HepG2 (cell line): Measurements from ENCODE around the gene ATG2B.

Experiments
- BRCA1 ChIP-seq: sonication (generic); formaldehyde crosslinking; IDR thresholded peaks from 2 replicates; pipeline ENCODE4 v1.4.0; 2020; ENCODE audit warnings: missing genetic modification reagents
- CBX2 ChIP-seq, 2 experiments: fragments of 200-600 bp in 1 of 2; sonication (generic); formaldehyde crosslinking in 1 of 2; IDR thresholded peaks; 2 replicates each; pipeline versions ENCODE4 v1.7.0 to v1.8.1; 2018 to 2022; ENCODE audit warnings: low read depth in 2 of 2, low read length in 1 of 2, mild to moderate bottlenecking in 1 of 2, missing genetic modification reagents in 1 of 2
- KDM4B ChIP-seq: sonication (generic); formaldehyde crosslinking; IDR thresholded peaks from 2 replicates; pipeline ENCODE4 v1.4.0; 2020; ENCODE audit warnings: missing genetic modification reagents
- NFIC ChIP-seq: IDR thresholded peaks from 2 replicates; pipeline ENCODE4 v1.6.1; 2012; ENCODE audit warnings: mild to moderate bottlenecking, low read length, inconsistent platforms
- NR2C2 ChIP-seq: sonication (generic); formaldehyde crosslinking; IDR thresholded peaks from 2 replicates; pipeline ENCODE4 v1.4.0; 2020; ENCODE audit warnings: missing genetic modification reagents, mild to moderate bottlenecking, moderate library complexity, borderline replicate concordance
- POLR2AphosphoS5 ChIP-seq: IDR thresholded peaks from 2 replicates; pipeline ENCODE4 v1.6.1; 2012; ENCODE audit warnings: low read depth, low read length
- U2AF2 ChIP-seq: fragments of 200-400 bp; formaldehyde crosslinking; IDR thresholded peaks from 2 replicates; pipeline ENCODE4 v1.6.1; 2017; ENCODE audit warnings: low read depth, mild to moderate bottlenecking, low read length
- ZNF350 ChIP-seq: sonication (generic); formaldehyde crosslinking; IDR thresholded peaks from 2 replicates; pipeline ENCODE4 v1.4.0; 2020; ENCODE audit warnings: mild to moderate bottlenecking, low read depth, missing genetic modification reagents, borderline replicate concordance
- ZNF383 ChIP-seq: sonication (generic); formaldehyde crosslinking; IDR thresholded peaks from 2 replicates; pipeline ENCODE4 v1.4.0; 2020; ENCODE audit warnings: missing genetic modification reagents, mild to moderate bottlenecking, borderline replicate concordance
- TF ChIP-seq, protein P1 (sequence below): sonication (generic); formaldehyde crosslinking; IDR thresholded peaks from 2 replicates; pipeline ENCODE4 v1.5.0; 2020; ENCODE audit warnings: mild to moderate bottlenecking, missing genetic modification reagents, moderate library complexity
- TF ChIP-seq, protein P2 (sequence below): sonication (generic); formaldehyde crosslinking; IDR thresholded peaks from 2 replicates; pipeline ENCODE4 v1.4.0; 2020; ENCODE audit warnings: low read depth, mild to moderate bottlenecking, missing genetic modification reagents
- TF ChIP-seq, protein P3 (sequence below): sonication (generic); formaldehyde crosslinking; IDR thresholded peaks from 2 replicates; pipeline ENCODE4 v1.4.0; 2020; ENCODE audit warnings: mild to moderate bottlenecking, missing genetic modification reagents

DNA sequence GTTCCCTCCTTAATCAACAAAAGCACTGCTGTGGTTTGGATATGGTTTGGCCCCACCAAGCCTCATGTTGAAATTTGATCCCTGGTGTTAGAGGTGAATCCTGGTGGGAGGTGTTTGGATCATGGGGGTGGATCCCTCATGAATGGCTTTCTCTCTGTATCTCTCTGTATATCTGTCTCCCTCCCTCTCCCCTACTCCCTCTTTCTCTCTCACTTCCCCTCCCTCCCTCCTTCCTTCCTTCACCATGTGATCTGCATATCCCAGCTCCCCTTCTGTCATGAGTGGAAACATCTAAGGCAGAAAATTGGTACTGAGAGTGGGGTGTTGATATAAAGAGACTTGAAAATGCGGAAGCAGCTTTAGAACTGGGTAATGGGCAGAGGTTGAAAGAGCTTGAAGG lies 5.4 kb upstream of the ATG2B start:
- TF ChIP-seq ZNF350 (CRISPR knock-in tag) (no peak), ZNF383 (CRISPR knock-in tag) (no peak), U2AF2 (no peak), BRCA1 (CRISPR knock-in tag) (no peak), KDM4B (no peak), POLR2AphosphoS5 (no peak), NR2C2 (no peak), NFIC (no peak), CBX2 (IDR thresholded peaks at IDR 0.05; ENCODE audit: low read depth, low read length) (no peak), CBX2 (CRISPR knock-in tag; IDR thresholded peaks at IDR 0.05; ENCODE audit: low read depth) (no peak)
- TF ChIP-seq, protein P1, sequence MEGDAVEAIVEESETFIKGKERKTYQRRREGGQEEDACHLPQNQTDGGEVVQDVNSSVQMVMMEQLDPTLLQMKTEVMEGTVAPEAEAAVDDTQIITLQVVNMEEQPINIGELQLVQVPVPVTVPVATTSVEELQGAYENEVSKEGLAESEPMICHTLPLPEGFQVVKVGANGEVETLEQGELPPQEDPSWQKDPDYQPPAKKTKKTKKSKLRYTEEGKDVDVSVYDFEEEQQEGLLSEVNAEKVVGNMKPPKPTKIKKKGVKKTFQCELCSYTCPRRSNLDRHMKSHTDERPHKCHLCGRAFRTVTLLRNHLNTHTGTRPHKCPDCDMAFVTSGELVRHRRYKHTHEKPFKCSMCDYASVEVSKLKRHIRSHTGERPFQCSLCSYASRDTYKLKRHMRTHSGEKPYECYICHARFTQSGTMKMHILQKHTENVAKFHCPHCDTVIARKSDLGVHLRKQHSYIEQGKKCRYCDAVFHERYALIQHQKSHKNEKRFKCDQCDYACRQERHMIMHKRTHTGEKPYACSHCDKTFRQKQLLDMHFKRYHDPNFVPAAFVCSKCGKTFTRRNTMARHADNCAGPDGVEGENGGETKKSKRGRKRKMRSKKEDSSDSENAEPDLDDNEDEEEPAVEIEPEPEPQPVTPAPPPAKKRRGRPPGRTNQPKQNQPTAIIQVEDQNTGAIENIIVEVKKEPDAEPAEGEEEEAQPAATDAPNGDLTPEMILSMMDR (CRISPR knock-in tag): no peak
- TF ChIP-seq, protein P2, sequence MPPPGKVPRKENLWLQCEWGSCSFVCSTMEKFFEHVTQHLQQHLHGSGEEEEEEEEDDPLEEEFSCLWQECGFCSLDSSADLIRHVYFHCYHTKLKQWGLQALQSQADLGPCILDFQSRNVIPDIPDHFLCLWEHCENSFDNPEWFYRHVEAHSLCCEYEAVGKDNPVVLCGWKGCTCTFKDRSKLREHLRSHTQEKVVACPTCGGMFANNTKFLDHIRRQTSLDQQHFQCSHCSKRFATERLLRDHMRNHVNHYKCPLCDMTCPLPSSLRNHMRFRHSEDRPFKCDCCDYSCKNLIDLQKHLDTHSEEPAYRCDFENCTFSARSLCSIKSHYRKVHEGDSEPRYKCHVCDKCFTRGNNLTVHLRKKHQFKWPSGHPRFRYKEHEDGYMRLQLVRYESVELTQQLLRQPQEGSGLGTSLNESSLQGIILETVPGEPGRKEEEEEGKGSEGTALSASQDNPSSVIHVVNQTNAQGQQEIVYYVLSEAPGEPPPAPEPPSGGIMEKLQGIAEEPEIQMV (CRISPR knock-in tag): no peak
- TF ChIP-seq, protein P3, sequence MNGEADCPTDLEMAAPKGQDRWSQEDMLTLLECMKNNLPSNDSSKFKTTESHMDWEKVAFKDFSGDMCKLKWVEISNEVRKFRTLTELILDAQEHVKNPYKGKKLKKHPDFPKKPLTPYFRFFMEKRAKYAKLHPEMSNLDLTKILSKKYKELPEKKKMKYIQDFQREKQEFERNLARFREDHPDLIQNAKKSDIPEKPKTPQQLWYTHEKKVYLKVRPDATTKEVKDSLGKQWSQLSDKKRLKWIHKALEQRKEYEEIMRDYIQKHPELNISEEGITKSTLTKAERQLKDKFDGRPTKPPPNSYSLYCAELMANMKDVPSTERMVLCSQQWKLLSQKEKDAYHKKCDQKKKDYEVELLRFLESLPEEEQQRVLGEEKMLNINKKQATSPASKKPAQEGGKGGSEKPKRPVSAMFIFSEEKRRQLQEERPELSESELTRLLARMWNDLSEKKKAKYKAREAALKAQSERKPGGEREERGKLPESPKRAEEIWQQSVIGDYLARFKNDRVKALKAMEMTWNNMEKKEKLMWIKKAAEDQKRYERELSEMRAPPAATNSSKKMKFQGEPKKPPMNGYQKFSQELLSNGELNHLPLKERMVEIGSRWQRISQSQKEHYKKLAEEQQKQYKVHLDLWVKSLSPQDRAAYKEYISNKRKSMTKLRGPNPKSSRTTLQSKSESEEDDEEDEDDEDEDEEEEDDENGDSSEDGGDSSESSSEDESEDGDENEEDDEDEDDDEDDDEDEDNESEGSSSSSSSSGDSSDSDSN: no peak
